DOHH2 (cell line): ENCODE measurements around the gene MCC.

Experiments used
- H3F3A ChIP-seq: fragments of 200-600 bp; sonication (generic), shearing (Covaris generic); 2 replicates; pipeline ENCODE4 v1.6.0; 2016; ENCODE audit warnings: antibody characterized with exemption, mild to moderate bottlenecking; ENCODE audit not compliant: control insufficient read depth, insufficient read depth
- H3K27ac ChIP-seq: fragments of 200-600 bp; sonication (generic); 2 replicates; pipeline ENCODE4 v1.5.1; 2014; ENCODE audit warnings: low read depth, mild to moderate bottlenecking, low read length, moderate library complexity
- H3K27me3 ChIP-seq: fragments of 200-600 bp; sonication (generic); 2 replicates; pipeline ENCODE4 v1.6.1; 2014; ENCODE audit warnings: mild to moderate bottlenecking, low read length, mixed read lengths; ENCODE audit not compliant: control insufficient read depth
- H3K36me3 ChIP-seq: fragments of 200-600 bp; sonication (generic); 2 replicates; pipeline ENCODE4 v1.6.1; 2014; ENCODE audit warnings: mild to moderate bottlenecking, low read length, moderate library complexity, mixed read lengths; ENCODE audit not compliant: control insufficient read depth
- H3K4me1 ChIP-seq: fragments of 200-600 bp; sonication (generic); 2 replicates; pipeline ENCODE4 v1.6.1; 2014; ENCODE audit warnings: mild to moderate bottlenecking, low read length, mixed read lengths; ENCODE audit not compliant: control insufficient read depth
- H3K4me2 ChIP-seq: fragments of 200-600 bp; sonication (generic); 2 replicates; pipeline ENCODE4 v1.6.0; 2014; ENCODE audit warnings: mild to moderate bottlenecking, low read length, moderate library complexity
- H3K4me3 ChIP-seq: fragments of 200-600 bp; sonication (generic); 2 replicates; pipeline ENCODE4 v1.5.1; 2014; ENCODE audit warnings: mild to moderate bottlenecking, low read length, mixed read lengths
- H3K79me2 ChIP-seq: fragments of 200-600 bp; sonication (generic); 2 replicates; pipeline ENCODE4 v1.6.1; 2014; ENCODE audit warnings: mild to moderate bottlenecking, low read length, mixed read lengths; ENCODE audit not compliant: control insufficient read depth
- H3K9me2 ChIP-seq: fragments of 200-600 bp; sonication (generic); replicated peaks from 2 replicates; pipeline ENCODE4 v1.6.1; 2014; ENCODE audit warnings: mild to moderate bottlenecking, low read length, mixed read lengths; ENCODE audit not compliant: control insufficient read depth
- H3K9me3 ChIP-seq: fragments of 200-600 bp; sonication (generic); 2 replicates; pipeline ENCODE4 v1.6.1; 2014; ENCODE audit warnings: antibody characterized with exemption, low read length, mixed read lengths; ENCODE audit not compliant: control insufficient read depth, insufficient read depth
- H4K20me1 ChIP-seq: fragments of 200-600 bp; sonication (generic); 2 replicates; pipeline ENCODE4 v1.6.0; 2014; ENCODE audit warnings: low read depth, mild to moderate bottlenecking, antibody characterized with exemption, low read length, moderate library complexity; ENCODE audit not compliant: control insufficient read depth, insufficient read depth
- CTCF ChIP-seq: fragments of 200-600 bp; sonication (generic); IDR thresholded peaks from one replicate; pipeline ENCODE4 v1.5.1; 2014; ENCODE audit warnings: antibody characterized with exemption, mild to moderate bottlenecking, low read depth, low read length; ENCODE audit not compliant: poor library complexity, severe bottlenecking
- EZH2phosphoT487 ChIP-seq: fragments of 200-600 bp; sonication (generic); IDR thresholded peaks from 2 replicates; pipeline ENCODE4 v1.6.1; 2017; ENCODE audit warnings: borderline replicate concordance, mild to moderate bottlenecking, antibody characterized with exemption, low read length, moderate library complexity, mixed read lengths

MCC gene

DNA sequence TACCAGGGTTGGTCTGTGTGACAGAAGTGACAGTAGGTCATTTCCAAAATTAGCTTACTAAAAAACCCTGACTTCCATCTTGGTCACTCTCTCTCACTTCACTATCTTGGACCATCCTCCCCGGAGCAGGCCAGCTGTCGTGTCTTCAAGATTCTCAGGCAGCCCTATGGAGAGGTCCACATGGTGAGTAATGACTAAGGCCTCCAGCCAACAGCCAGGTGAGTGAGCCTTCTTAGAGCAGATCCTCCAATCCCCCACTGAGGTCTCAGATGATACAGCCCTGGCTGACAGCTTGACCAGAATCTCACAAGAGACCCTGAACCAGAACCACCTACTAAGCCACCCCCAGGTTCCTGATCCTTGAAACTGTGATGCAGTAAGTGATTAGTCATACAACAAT is 419.7 kb downstream of the MCC start:
- Histone ChIP-seq H3K36me3 (no peaks in the 10 kb centered on the region), H4K20me1 (no peaks in the 10 kb centered on the region), H3K4me2 (no peak overlapping the region), H3K9me3 (no peaks in the 10 kb centered on the region), H3K27me3 (no peaks in the 10 kb centered on the region), H3K9me2 (no peaks in the 10 kb centered on the region), H3F3A (no peaks in the 10 kb centered on the region), H3K4me1 (no peaks in the 10 kb centered on the region), H3K79me2 (no peaks in the 10 kb centered on the region), H3K4me3 (no peak overlapping the region), H3K27ac (no peak overlapping the region)
- TF ChIP-seq CTCF (no peak), EZH2phosphoT487 (no peak)

DNA sequence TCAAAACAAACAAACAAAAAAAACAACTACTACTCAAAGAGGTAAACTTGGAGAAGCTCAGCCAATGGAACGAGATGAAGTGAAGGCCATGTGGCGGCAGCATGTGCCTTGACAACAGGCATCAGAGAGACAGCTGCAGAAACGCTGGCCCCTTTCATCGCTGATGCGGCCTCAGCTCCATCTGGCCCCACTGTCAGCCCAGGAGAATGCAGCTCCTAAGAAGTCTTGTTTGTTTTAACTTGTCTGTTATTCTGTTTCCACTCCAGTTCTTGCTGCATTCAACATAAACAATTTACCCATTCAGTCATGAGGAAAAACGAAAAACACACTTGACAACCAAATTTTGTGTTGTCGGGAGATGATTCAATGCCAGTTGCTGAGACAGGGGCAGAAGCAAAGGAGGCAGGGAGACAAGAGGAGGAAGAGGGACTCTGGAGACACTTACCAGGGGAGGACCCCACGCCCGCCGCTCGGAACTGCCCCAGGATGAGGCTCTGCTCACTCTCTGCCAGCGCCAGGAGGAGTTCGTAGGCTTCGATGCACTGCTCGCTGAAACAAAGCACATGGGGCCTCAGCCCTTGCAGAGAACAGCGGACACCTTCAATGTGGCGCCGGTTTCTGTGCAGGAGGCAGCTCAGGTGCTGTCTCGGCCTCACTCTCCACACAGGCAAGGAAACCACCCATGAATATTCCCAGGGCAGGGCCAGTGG is 420.5 kb downstream of the MCC start:
- no peak overlapping the region for H3K4me2 ChIP-seq
- H3K27ac ChIP-seq: no peak overlapping the region
- H3K79me2 ChIP-seq: no peaks in the 10 kb centered on the region
- no peaks in the 10 kb centered on the region for H3K9me2 ChIP-seq
- H3K27me3 ChIP-seq: no peaks in the 10 kb centered on the region
- H3K36me3 ChIP-seq: no peaks in the 10 kb centered on the region
- no peaks in the 10 kb centered on the region for H3K9me3 ChIP-seq
- TF ChIP-seq EZH2phosphoT487 (no peak), CTCF (no peak)
- H4K20me1 ChIP-seq: no peaks in the 10 kb centered on the region
- H3K4me1 ChIP-seq: no peaks in the 10 kb centered on the region; the same call in 1 of the 2 replicates
- H3K4me3 ChIP-seq: no peak overlapping the region
- H3F3A ChIP-seq: no peaks in the 10 kb centered on the region

DNA sequence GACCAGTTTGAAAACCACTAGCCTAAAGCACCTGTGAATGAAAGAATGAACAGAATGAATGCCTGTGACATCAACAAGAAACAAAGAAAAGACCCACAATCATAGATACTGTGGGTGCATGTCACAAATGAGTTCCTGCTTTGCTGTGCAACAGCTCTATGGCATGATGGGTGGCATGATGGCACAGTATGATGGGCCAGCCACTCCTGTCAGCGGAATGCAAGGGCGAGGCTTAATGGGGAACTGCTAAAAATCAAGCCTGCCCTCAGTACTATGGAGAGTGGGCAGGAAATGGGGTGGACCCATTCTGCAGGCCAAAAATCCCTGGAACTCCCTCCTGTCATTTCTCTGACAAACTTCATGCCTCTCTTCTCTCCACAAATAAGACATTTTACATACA is 422.6 kb downstream of the MCC start:
- peaks cover 7% of the 10 kb centered on the region for H3K4me1 ChIP-seq
- no peaks in the 10 kb centered on the region for H4K20me1 ChIP-seq
- no peaks in the 10 kb centered on the region for H3K9me2 ChIP-seq
- H3K36me3 ChIP-seq: no peaks in the 10 kb centered on the region
- no peaks in the 10 kb centered on the region for H3K79me2 ChIP-seq
- H3K27me3 ChIP-seq: peaks cover 5% of the 10 kb centered on the region; the same call in 1 of the 2 replicates
- TF ChIP-seq EZH2phosphoT487: no peak
- no peak for TF ChIP-seq CTCF
- H3K4me2 ChIP-seq: no peak overlapping the region
- H3K4me3 ChIP-seq: no peak overlapping the region
- no peaks in the 10 kb centered on the region for H3F3A ChIP-seq
- H3K9me3 ChIP-seq: no peaks in the 10 kb centered on the region
- H3K27ac ChIP-seq: no peak overlapping the region
